GM12873 (cell line): ENCODE results near the gene CCDC86.

Source experiments
- TF ChIP-seq, protein P1 (sequence below): IDR thresholded peaks from 2 replicates; pipeline ENCODE4 v1.5.1; 2012; ENCODE audit warnings: low read depth, mild to moderate bottlenecking, moderate library complexity, low read length, control low read depth; ENCODE audit not compliant: insufficient read depth; ENCODE audit errors: missing control alignments

Gene CCDC86

DNA sequence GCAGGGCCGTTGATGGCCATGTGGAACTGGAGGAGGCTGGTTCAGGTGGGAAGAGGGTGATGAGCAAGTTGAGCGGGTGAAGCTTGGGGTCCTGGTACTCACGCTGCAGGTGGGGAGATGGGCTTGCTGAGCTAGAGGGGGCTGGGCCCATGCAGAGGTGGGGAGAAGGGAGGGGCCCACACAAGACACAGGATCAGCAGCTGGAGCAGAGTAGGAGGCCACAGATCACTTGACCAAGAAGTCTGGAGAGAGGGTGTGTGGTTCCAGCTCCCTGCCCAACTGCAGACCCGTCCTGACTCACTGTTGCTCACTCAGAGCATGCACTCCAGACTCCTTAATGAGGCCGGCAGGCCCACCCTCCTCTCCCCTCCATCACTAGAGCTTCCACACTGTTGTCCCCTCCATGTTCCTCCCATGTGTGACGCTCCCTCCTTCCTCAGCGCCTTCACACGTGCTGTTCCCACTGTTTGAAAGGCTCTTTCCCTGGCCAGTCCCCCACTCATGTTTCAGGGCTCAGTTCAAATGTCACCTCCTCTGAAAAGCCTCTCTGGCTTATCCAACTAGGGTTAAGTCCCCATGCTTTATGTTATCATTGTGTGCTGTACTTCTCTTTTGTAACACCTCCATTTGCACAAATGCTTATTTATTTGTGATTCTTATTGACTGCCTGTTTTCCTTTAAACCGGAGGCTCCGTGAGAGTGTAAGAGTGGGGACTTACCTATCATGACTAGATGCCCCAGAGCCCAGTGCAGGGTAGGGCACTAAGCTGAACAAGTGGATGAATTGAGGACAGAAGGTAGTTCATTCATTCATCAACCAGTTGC, 2.3 kb downstream of the CCDC86 start:
- TF ChIP-seq, protein P1, sequence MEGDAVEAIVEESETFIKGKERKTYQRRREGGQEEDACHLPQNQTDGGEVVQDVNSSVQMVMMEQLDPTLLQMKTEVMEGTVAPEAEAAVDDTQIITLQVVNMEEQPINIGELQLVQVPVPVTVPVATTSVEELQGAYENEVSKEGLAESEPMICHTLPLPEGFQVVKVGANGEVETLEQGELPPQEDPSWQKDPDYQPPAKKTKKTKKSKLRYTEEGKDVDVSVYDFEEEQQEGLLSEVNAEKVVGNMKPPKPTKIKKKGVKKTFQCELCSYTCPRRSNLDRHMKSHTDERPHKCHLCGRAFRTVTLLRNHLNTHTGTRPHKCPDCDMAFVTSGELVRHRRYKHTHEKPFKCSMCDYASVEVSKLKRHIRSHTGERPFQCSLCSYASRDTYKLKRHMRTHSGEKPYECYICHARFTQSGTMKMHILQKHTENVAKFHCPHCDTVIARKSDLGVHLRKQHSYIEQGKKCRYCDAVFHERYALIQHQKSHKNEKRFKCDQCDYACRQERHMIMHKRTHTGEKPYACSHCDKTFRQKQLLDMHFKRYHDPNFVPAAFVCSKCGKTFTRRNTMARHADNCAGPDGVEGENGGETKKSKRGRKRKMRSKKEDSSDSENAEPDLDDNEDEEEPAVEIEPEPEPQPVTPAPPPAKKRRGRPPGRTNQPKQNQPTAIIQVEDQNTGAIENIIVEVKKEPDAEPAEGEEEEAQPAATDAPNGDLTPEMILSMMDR: no peak

DNA sequence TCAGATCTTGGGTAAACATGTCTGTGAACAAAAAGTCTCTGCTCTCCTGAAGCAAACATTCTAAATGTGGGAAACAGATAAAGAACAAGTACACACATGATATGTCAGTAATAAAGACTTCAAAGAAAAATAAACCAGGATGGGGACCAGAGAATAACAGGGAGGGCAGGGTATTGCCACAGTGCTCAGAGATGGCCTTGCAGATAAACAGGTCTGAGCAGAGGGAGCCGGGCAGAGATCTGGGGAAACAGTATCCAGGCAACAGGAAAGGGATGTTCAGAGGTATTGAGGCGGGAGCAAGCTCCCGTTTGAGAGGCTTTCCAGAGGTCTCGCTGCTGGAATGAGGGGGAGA, 2.9 kb downstream of the CCDC86 start:
- TF ChIP-seq, protein P1: no peak

DNA sequence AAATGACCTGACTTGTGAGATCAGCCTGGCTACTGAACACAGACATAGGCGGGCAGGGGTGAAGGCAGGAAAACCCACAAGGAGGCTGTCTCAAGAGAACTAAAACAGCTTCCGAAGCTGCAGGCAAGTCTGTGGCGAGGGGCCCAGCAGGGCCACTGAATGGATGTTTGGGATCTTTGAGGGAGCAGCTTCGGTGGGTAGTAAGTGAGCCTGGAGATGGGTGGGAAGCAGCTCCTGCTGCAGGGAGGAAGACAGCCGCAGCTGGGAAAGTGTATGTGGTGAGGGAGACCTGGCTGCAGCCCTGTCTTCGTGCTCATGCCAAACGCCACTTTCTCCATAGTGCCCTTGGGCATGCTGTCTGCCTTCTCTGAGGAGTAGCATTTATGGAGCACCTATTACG, 3.4 kb downstream of the CCDC86 start:
- TF ChIP-seq, protein P1: no peak

- TF ChIP-seq, protein P1: no peak
These were observed 5.4 kb downstream of the CCDC86 start for GRCh38 chr11:60847281-60847680.

GRCh38 chr11:60847896-60848295, 6.0 kb downstream of the CCDC86 start:
- TF ChIP-seq, protein P1: no peak

DNA sequence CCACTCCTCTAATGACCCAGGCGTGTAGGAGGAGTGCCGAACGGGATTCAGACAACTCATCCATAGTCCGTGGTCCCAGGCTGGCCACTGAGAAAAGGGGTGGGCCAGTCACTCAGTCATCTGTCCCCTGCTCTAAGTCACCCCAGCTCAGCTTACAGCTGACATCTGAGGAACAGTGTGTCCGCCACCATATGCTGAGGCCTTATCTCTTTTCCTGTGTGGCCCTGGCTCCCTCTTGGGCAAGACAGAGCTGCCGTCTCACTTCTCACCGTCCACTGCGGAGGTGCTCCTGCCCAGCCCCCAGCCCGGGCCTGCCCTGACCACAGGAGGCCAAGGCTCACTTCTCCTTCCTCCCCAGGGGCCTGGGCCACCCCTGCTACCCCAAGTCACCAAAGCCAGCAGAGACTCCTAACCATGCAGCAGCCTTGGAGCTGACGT, 6.8 kb downstream of the CCDC86 start:
- TF ChIP-seq, protein P1: no peak

GRCh38 chr11:60849641-60850520, 8.0 kb downstream of the CCDC86 start:
- TF ChIP-seq, protein P1: no peak
